ENCODE data around the gene PRPS2.

The PRPS2 gene

DNA sequence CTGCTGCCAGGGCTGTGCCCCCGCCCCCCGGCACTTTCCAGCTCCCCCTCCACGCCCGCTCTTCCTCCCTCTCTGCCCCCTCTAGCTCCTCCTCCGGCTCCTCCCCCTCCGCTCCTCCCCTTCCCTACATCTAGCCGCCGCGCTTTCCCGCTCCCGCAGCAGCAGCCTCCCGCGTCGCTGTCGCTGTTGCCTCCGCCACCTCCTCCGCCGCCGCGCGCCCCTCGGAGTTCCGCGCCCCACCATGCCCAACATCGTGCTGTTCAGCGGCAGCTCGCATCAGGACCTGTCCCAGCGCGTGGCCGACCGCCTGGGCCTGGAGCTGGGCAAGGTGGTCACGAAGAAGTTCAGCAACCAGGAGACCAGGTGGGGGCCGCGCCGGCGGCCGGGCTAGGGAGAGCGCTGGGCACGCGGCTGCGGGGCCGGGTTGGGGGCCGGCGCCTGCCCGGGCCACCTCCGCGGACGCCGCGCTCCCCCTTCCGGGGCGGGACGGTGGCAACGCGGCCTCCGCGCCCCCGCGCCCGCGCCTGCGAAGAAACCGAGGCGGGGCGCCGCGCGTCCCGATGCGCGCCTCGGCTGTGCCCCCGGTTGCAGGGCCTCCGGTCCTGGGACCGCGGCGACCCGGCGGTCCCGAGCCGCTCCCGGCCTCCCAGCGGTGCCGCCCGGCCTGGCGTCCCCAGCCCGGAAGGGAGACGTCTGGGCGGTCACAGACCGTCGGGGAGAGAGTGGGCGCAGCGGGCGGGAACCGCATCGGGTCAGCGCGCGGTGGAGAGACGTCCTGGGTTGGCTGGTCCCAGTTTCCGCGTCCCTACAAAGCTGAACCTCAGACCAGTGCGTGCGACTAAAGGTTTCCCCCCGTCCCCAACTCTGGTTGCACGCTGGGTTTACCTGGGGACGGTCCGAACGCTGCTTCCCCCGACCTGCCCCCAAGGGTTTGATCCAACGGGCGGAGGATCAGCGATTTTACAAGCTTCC lies at the start of gene PRPS2:
TSS of gene PRPS2 (plus strand) at position 156 of the 972 bp plus-strand sequence. CDS start at position 242, 86 bp downstream.
- DNase-seq: peak; percentile 78
- peak; percentile 87 for ATAC-seq

- ATAC-seq (no peak), DNase-seq (no peak)
Observed at GRCh38 chrX:12741416-12741815, 49.8 kb upstream of the PRPS2 start.

DNA sequence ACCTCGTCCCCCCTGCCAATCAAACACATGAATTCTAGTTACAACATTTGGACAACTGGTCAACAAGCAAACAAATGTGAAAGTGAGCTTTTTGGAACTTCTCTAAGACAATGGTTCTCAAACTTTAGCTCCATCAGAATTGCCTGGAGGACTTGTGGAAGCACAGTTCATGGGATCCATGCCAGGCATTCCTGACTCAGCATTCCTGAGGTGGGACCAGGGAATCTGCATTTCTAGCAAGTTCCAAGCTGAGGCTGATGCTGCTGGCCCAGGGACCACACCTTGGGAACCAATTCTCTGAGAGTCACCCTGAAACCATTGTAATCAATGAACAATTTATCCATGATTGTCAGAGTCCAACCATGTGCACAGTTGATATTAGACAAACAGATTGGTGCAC lies 43.8 kb upstream of the PRPS2 start:
- DNase-seq (no peak), ATAC-seq (no peak)

- ATAC-seq (no peak), DNase-seq (no peak)
Observed at GRCh38 chrX:12751887-12752286, 39.3 kb upstream of the PRPS2 start.

DNA sequence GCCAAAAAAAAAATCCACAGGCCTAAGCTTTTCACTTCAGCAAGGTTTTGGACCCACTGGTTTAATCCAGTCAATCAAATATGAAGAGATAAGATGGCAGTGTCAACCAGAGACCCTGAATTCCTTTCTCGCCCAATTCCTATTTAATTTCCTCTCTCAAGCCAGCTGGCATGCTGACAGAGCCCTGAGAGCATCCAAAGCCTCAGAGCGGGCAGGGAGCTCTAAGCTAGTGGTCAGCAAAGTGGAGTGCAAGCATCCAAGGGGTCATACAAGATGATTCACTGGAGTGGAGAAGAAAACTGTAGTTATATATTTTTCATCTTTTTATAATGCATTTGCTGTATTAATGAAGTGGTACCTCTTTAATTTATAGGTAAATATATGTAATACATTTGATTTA lies 37.8 kb upstream of the PRPS2 start:
- ATAC-seq (no peak), DNase-seq (no peak)

DNA sequence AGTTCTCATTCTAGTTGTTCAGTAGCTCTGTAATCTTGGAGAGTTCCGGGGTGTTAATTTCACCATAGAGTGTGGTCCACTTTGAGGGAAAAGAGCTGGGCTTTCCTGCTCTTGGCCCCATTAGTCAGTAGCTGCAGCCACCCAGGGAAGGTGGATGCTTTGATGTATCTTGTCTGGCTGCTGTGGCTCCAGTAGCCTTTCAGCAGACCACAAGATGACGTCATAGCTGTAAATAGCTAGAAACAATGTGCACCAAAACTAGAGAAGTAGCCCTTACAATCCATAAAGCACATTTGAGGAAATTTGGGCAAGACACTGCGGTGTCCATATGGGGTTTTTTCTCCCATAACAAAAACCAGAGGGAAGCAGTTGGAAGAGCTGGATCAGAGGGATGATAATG lies 32.9 kb upstream of the PRPS2 start:
- DNase-seq (no peak), ATAC-seq (no peak)

GRCh38 chrX:12767856-12768255 lies 23.4 kb upstream of the PRPS2 start:
- DNase-seq (no peak), ATAC-seq (no peak)

DNA sequence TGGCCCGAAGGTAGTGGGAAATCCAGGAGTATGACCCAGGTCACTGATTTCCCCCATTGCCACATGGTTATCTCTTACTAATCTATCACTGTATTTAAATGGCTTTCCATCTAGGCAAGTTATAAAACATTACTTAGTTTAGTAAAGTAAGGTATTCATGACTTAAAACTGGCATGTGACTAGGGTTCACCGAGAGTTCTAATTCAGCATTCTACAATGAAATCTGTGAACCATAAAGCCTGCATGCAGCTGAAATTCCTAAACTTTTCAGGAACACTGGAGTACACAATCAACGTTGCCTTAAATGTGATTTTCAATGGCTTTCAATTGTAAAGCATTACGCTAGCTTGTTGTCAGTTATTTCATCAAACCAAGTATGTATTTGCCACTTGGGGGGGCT lies 22.7 kb upstream of the PRPS2 start:
- ATAC-seq: no peak

DNA sequence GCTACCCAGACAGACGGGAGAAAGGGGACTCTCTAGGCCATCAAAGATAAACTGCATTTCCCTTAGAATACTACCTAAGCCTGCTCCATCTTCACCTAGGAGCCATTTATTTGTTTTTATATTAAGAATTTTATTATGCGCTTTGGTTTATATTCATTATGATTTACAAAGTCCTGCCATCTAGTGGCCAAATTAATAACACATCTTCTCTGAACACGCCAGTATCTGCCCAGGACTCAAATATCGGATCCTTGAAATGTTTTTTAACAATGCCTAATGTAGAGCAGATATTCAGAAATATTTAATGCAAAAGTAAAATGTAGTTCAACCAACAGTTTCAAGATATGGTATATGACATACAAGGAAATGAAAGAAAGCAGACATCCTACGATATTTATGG lies 20.8 kb upstream of the PRPS2 start:
- ATAC-seq (no peak), DNase-seq (no peak)

More for the DNA sequence above, 22.7 kb upstream of the PRPS2 start:
- no peak for DNase-seq

DNA sequence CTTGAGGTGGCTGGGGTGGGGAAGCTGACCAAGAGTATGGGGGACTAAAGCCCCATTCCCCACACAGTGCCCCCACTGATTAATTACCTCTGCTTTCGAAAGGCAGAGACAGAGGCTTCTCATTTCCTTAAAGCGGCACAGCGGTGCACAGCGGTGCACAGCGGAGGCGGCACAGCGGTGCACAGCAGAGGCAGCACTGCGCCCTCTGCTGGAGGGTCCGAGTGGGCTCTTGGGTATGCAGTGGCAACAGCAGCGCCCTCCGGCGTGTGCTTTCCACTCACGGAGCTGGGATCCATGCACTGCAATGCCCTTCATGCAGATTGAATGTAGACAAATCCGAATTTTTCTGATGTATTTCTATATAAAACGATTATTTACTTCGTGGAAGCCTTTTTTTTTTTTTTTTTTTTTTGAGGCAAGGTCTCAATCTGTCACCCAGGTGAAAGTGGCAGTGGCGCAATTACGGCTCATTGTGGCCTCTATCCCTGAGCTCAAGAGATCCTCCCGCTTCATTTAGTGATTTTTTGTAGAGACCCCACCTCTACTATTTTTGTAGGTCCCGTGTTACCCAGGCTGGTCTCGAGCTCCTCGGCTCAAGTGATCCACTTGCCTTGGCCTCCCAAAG lies 19.7 kb upstream of the PRPS2 start:
- DNase-seq (peak; percentile 73), ATAC-seq (peak; percentile 100)

GRCh38 chrX:12777670-12778069 lies 13.5 kb upstream of the PRPS2 start:
- DNase-seq (no peak), ATAC-seq (no peak)

DNA sequence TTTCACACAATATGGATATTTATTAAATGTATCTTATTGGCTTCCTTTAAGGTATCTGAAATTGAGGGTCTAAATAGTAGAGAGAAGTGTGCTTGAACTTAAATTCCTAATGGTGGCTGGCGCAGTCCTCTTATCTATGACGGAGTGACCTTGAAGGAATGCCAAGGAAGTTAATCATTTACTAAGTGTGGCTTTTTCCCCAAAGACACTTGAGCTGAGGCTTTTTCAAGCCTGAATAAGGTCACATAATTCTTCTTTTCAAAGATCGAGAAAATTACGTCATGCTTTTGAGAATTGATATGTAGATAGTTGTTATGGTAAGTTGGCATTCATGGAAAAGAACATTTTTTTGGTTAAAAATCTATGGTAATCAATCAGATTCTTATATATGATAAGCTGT lies 11.7 kb upstream of the PRPS2 start:
- no peak for DNase-seq

DNA sequence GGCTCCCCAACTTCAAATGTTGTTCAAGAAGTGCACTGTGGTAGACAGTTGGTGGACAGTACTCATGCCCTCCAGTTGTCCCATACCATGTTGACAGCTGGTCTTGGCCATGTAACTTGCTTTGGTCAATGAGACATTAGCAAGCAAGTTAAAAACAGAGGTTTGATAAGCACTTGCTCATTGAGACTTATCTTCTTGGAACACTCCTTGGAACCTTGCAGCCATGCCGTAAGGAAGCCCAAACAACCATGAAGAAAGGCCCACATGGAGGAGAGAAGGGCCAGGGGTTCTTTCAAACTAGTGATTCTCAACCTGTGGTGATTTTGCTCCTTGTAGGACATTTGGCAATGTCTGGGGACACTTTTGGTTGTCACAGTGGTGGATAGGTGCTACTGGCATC lies 2.6 kb upstream of the PRPS2 start:
- ATAC-seq (no peak), DNase-seq (no peak)

More for the DNA sequence above, 11.7 kb upstream of the PRPS2 start:
- no peak for ATAC-seq

- no peak for ATAC-seq
Observed at GRCh38 chrX:12789976-12790375, 1.2 kb upstream of the PRPS2 start.

DNA sequence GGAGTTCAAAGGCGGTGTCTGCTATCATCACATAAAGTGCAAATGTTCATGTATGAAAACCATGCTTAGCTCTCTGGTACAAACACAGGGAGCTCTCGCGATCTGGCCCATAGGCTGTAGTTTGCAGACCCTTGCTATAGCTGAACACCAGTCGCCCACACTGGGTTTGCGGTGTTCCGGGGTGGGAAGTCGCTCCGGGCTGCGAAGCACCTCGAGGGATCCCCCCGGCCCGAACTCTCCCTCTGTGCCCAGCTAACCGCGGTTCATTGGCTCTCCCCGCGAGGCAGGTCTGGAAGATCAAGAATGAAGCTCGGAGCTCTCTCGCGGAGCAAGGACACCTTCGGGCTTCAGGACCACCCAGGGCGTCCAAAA lies 341 bp upstream of the PRPS2 start:
- ATAC-seq (no peak), DNase-seq (no peak)

More at GRCh38 chrX:12789976-12790375, 1.2 kb upstream of the PRPS2 start:
- no peak for DNase-seq

DNA sequence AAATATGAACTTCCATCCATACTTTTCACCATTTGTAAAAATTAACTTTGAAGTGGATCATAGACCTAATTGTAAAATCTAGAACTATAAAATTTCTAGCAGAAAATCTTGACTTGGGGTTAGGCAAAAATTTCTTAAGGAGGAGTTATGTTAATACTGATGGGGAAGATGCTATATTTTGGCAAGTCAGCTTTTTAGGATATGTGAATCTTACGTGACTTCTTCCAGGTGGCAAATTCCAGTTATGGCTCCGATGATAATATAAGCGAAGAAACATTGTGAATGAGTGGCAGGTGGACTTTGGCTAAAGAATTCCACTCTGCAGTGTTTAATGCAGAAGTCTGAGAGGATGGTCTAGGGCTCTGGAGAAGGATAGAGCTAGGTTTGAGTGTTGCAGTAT lies 1.5 kb downstream of the PRPS2 start:
- no peak for ATAC-seq
- no peak for DNase-seq

GRCh38 chrX:12794654-12795053 lies 3.4 kb downstream of the PRPS2 start:
- DNase-seq (no peak), ATAC-seq (no peak)

GRCh38 chrX:12798601-12799000 lies 7.4 kb downstream of the PRPS2 start:
- no peak for ATAC-seq

DNA sequence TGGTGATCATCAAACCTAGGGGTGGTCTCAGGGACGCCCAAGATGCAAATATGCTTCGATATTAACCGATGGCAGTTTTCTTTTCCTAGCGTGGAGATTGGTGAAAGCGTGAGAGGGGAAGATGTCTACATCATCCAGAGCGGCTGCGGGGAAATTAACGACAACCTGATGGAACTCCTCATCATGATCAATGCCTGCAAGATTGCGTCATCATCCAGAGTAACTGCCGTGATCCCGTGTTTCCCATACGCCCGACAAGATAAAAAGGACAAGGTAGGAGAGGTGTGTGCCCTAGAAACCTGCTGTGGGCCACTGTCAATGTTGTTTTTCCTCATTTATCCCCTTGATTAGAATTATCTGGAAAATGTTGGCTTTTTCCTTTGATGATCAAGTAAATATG lies 7.9 kb downstream of the PRPS2 start:
- DNase-seq: no peak
- no peak for ATAC-seq

More at GRCh38 chrX:12798601-12799000, 7.4 kb downstream of the PRPS2 start:
- DNase-seq: no peak

GRCh38 chrX:12802741-12803140 lies 11.5 kb downstream of the PRPS2 start:
- no peak for DNase-seq
- peak; percentile 66 for ATAC-seq

DNA sequence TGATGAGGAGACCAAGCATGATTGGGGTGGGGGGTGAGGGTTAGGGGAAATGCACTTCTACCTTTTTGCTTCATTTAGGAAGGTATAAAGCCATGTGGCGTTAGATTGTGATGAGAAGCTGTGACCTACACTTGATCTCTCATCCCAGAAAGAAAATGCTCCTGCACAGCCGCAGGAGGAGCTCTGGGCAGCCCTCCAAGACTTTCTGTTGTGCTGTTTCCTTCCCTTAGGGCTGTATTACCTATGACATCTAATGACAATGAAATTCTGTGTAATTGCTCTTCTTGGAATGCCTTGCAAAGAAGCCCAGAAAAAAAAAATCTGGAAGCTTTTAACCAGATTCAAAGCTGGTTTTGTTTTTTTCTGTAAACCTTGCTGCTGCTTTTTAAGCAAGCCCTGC lies 13.4 kb downstream of the PRPS2 start:
- DNase-seq (no peak), ATAC-seq (no peak)

- ATAC-seq (no peak), DNase-seq (no peak)
Observed at GRCh38 chrX:12805333-12805732, 14.1 kb downstream of the PRPS2 start.

DNA sequence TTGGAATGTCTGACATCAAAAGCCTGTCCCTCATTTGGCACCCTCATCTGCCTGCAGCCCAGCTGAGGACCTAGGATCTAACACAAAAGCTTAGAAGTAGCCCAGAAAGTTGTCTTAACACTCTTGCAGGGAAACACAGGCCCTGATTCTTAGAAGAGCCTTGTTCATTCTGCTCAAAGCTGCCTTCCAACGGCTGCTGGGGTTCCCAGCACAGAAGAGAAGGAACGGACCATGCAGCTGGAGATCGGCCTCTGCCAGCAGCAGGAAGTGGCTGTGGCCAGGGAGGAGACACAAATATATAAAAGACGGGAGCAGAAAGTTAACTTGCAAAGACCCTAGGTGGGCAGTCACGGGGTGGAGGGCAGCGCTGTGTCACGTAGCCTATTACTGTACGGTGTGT lies 20.4 kb downstream of the PRPS2 start:
- ATAC-seq (no peak), DNase-seq (no peak)

GRCh38 chrX:12814420-12814819 lies 23.2 kb downstream of the PRPS2 start:
- ATAC-seq: peak; percentile 46
- DNase-seq: peak; percentile 27
